IMR-90 (cell line): ENCODE data around the gene VILL. TPM values are rescaled to one million over a fixed set of nuclear protein-coding genes. Genes with fewer than 3 reads are reported as not detected.

Experiments used
- ATAC-seq: fragments of 200-7000 bp; cut with Tn5 transposase; 2 replicates; pipeline ENCODE4 v1.9.1; 2020; ENCODE audit warnings: low read depth, mild to moderate bottlenecking, moderate library complexity
- BruUV-seq: library from RNA; stranded (reverse); fragments of 400-500 nt; replicated peaks from 2 replicates; lab custom pipeline; 2021; lab: Mats Ljungman, UMichigan
- CTCF ChIA-PET: fragments of 300-600 bp; formaldehyde crosslinking; extraction: SDS; loops from one replicate; lab custom pipeline; 2021; ENCODE audit warnings: antibody characterized with exemption; lab: Yijun Ruan, JAX
- POLR2A ChIA-PET: fragments of 300-600 bp; sonication (Branson Sonifier 250); formaldehyde crosslinking; loops from one replicate; lab custom pipeline; 2022; ENCODE audit warnings: antibody characterized with exemption; ENCODE audit not compliant: unreplicated experiment; lab: Charles Lee
- DNase-seq: peaks from one replicate; pipeline ENCODE4 v3.0.0; 2013
- H2AFZ ChIP-seq: replicated peaks from 2 replicates; pipeline ENCODE3; 2013; ENCODE audit warnings: low read length, mild to moderate bottlenecking; ENCODE audit not compliant: poor library complexity
- H2AK5ac ChIP-seq: 2 replicates; pipeline ENCODE4 v1.6.1; 2013; ENCODE audit warnings: low read depth, low read length, inconsistent platforms
- H2AK9ac ChIP-seq: replicated peaks from 2 replicates; pipeline ENCODE3; 2013; ENCODE audit warnings: mild to moderate bottlenecking, low read depth, low read length, moderate library complexity; ENCODE audit not compliant: poor library complexity
- H2BK120ac ChIP-seq: 2 replicates; pipeline ENCODE4 v1.6.1; 2013; ENCODE audit warnings: low read depth, low read length, inconsistent platforms
- H2BK15ac ChIP-seq: 3 replicates; pipeline ENCODE4 v1.6.1; 2013; ENCODE audit warnings: low read depth, low read length, inconsistent platforms
- H2BK20ac ChIP-seq: 2 replicates; pipeline ENCODE4 v1.6.1; 2013; ENCODE audit warnings: low read depth, mild to moderate bottlenecking, inconsistent platforms, low read length, moderate library complexity
- H2BK5ac ChIP-seq: 2 replicates; pipeline ENCODE4 v1.6.1; 2013; ENCODE audit warnings: mild to moderate bottlenecking, low read depth, low read length, inconsistent platforms; ENCODE audit not compliant: poor library complexity, severe bottlenecking
- H3K14ac ChIP-seq: replicated peaks from 2 replicates; pipeline ENCODE4 v1.6.1; 2013; ENCODE audit warnings: low read depth, low read length, inconsistent platforms
- H3K18ac ChIP-seq: 2 replicates; pipeline ENCODE4 v1.6.1; 2013; ENCODE audit warnings: low read depth, low read length, control low read depth
- H3K23ac ChIP-seq: 2 replicates; pipeline ENCODE4 v1.6.1; 2013; ENCODE audit warnings: low read depth, low read length, inconsistent platforms
- H3K27ac ChIP-seq: 2 replicates; pipeline ENCODE4 v1.5.1; 2013; ENCODE audit warnings: mild to moderate bottlenecking, control low read depth, low read length; ENCODE audit not compliant: insufficient read depth
- H3K27me3 ChIP-seq: 2 replicates; pipeline ENCODE4 v1.6.1; 2013; ENCODE audit warnings: low read length; ENCODE audit not compliant: control insufficient read depth, insufficient read depth
- H3K36me3 ChIP-seq: 2 replicates; pipeline ENCODE4 v1.6.1; 2013; ENCODE audit warnings: low read length, mixed read lengths; ENCODE audit not compliant: control insufficient read depth, insufficient read depth
- H3K4ac ChIP-seq: 2 replicates; pipeline ENCODE4 v1.6.1; 2013; ENCODE audit warnings: low read depth, low read length, inconsistent platforms
- H3K4me1 ChIP-seq: 2 replicates; pipeline ENCODE4 v1.6.1; 2013; ENCODE audit warnings: low read length, mixed read lengths; ENCODE audit not compliant: control insufficient read depth, insufficient read depth
- H3K4me2 ChIP-seq: 2 replicates; pipeline ENCODE4 v1.6.1; 2013; ENCODE audit warnings: low read depth, mild to moderate bottlenecking, control low read depth, low read length, moderate library complexity
- H3K4me3 ChIP-seq: 2 replicates; pipeline ENCODE4 v1.5.1; 2013; ENCODE audit warnings: low read depth, mild to moderate bottlenecking, control low read depth, low read length, moderate library complexity; ENCODE audit not compliant: insufficient read depth
- H3K56ac ChIP-seq: 2 replicates; pipeline ENCODE4 v1.6.1; 2013; ENCODE audit warnings: low read length, inconsistent platforms; ENCODE audit not compliant: insufficient read depth; ENCODE audit errors: extremely low read depth
- H3K79me1 ChIP-seq, 2 experiments: 2 replicates each; pipeline ENCODE4 v1.6.1; 2013; ENCODE audit warnings: low read length in 2 of 2, inconsistent platforms in 1 of 2, low read depth in 1 of 2
- H3K9ac ChIP-seq: 2 replicates; pipeline ENCODE4 v1.6.1; 2013; ENCODE audit warnings: low read depth, low read length, control low read depth
- H3K9me1 ChIP-seq: 2 replicates; pipeline ENCODE4 v1.6.1; 2013; ENCODE audit warnings: low read length, inconsistent platforms; ENCODE audit not compliant: insufficient read depth
- H3K9me3 ChIP-seq: 2 replicates; pipeline ENCODE4 v1.6.1; 2013; ENCODE audit warnings: low read length; ENCODE audit not compliant: control insufficient read depth, insufficient read depth
- H4K20me1 ChIP-seq: 2 replicates; pipeline ENCODE4 v1.6.1; 2013; ENCODE audit warnings: low read length, inconsistent platforms; ENCODE audit not compliant: insufficient read depth
- H4K5ac ChIP-seq: 2 replicates; pipeline ENCODE4 v1.6.1; 2013; ENCODE audit warnings: mild to moderate bottlenecking, low read depth, low read length, control low read depth
- H4K8ac ChIP-seq, 2 experiments: 2 replicates each; pipeline ENCODE4 v1.6.1; 2013; ENCODE audit warnings: low read depth in 2 of 2, low read length in 2 of 2, control low read depth in 1 of 2, inconsistent platforms in 1 of 2
- H4K91ac ChIP-seq: 2 replicates; pipeline ENCODE4 v1.6.1; 2013; ENCODE audit warnings: low read depth, low read length, inconsistent platforms; ENCODE audit not compliant: insufficient read depth
- BHLHE40 ChIP-seq: fragments of 150-350 bp; IDR thresholded peaks from 2 replicates; pipeline ENCODE4 v1.6.1; 2016; ENCODE audit warnings: mild to moderate bottlenecking, low read depth, low read length
- CEBPB ChIP-seq: IDR thresholded peaks from 2 replicates; pipeline ENCODE4 v1.6.1; 2012; ENCODE audit warnings: low read depth, low read length, improper control_type of control experiment
- CHD1 ChIP-seq: IDR thresholded peaks from 2 replicates; pipeline ENCODE4 v1.6.1; 2012; ENCODE audit warnings: low read depth, low read length, improper control_type of control experiment
- CTCF ChIP-seq: conservative IDR thresholded peaks from 2 replicates; pipeline ENCODE4 v1.5.1; 2012; ENCODE audit warnings: mild to moderate bottlenecking, low read depth, low read length, improper control_type of control experiment
- ELK1 ChIP-seq: fragments of 150-350 bp; IDR thresholded peaks from 2 replicates; pipeline ENCODE4 v1.6.1; 2016; ENCODE audit warnings: low read depth, mild to moderate bottlenecking, low read length, moderate library complexity, borderline replicate concordance
- FOS ChIP-seq: fragments of 150-350 bp; IDR thresholded peaks from 2 replicates; pipeline ENCODE4 v1.6.1; 2016; ENCODE audit warnings: low read depth, low read length
- MAZ ChIP-seq: IDR thresholded peaks from 2 replicates; pipeline ENCODE4 v1.6.1; 2012; ENCODE audit warnings: low read depth, mild to moderate bottlenecking, low read length, improper control_type of control experiment, moderate library complexity, borderline replicate concordance
- MXI1 ChIP-seq: IDR thresholded peaks from 2 replicates; pipeline ENCODE4 v1.6.1; 2012; ENCODE audit warnings: low read depth, mild to moderate bottlenecking, low read length, moderate library complexity, borderline replicate concordance
- NFE2L2 ChIP-seq: fragments of 150-350 bp; IDR thresholded peaks from 2 replicates; pipeline ENCODE4 v1.6.1; 2016; ENCODE audit warnings: low read depth, mild to moderate bottlenecking, low read length
- POLR2A ChIP-seq: IDR thresholded peaks from 2 replicates; pipeline ENCODE4 v1.6.1; 2012; ENCODE audit warnings: mild to moderate bottlenecking, low read depth, low read length
- RAD21 ChIP-seq: IDR thresholded peaks from 2 replicates; pipeline ENCODE4 v1.6.1; 2012; ENCODE audit warnings: low read length, improper control_type of control experiment
- RCOR1 ChIP-seq: IDR thresholded peaks from 2 replicates; pipeline ENCODE4 v1.6.1; 2012; ENCODE audit warnings: mild to moderate bottlenecking, low read length, improper control_type of control experiment; ENCODE audit not compliant: insufficient replicate concordance
- RFX5 ChIP-seq: IDR thresholded peaks from 2 replicates; pipeline ENCODE4 v1.8.0; 2012; ENCODE audit warnings: low read depth, mild to moderate bottlenecking, low read length, moderate library complexity
- SMC3 ChIP-seq: fragments of 150-350 bp; IDR thresholded peaks from 2 replicates; pipeline ENCODE4 v1.6.1; 2016; ENCODE audit warnings: low read depth, mild to moderate bottlenecking, antibody characterized with exemption, low read length, moderate library complexity
- USF2 ChIP-seq: fragments of 150-350 bp; IDR thresholded peaks from 2 replicates; pipeline ENCODE4 v1.6.1; 2017; ENCODE audit warnings: mild to moderate bottlenecking, antibody characterized with exemption, low read length, low read depth
- WGBS, 2 experiments: methylation state at CpG; one replicate each; pipeline versions ENCODE4 v1.1.5 to v1.1.7; 2013; ENCODE audit warnings: missing lambda C conversion rate in 2 of 2; ENCODE audit not compliant: insufficient read length in 1 of 2; ENCODE audit errors: extremely low coverage in 2 of 2; 5-methylcytosine and 5-hydroxymethylcytosine counted together
- dilution Hi-C: fragments of 300-500 bp; cut with HindIII; formaldehyde crosslinking; loops from one replicate; pipeline ENCODE4 v1.14.3; 2018; ENCODE audit warnings: low sequenced_read_pairs; ENCODE audit not compliant: unreplicated experiment
- in situ Hi-C: fragments of 300-500 bp; cut with MboI; formaldehyde crosslinking; loops from 3 replicates; pipeline ENCODE4 v1.14.3; 2019; ENCODE audit warnings: low sequenced_read_pairs, inconsistent platforms, mixed read lengths
- intact Hi-C: fragments of 100-400 bp; cut with micrococcal nuclease; formaldehyde crosslinking; loops from 2 replicates; pipeline ENCODE4 v1.10.0; 2022
- polyA plus RNA-seq, 3 experiments: library from polyadenylated mRNA; depleted of rRNA; stranded (reverse); fragments of >200 nt; gene quantifications; 2 replicates each; pipeline ENCODE4 v1.2.3, GENCODE V29; 2012; ENCODE audit warnings: low replicate concordance in 1 of 3
- total RNA-seq: library from RNA; depleted of rRNA; stranded (reverse); fragments of >200 nt; gene quantifications from 2 replicates; pipeline ENCODE4 v1.2.3, GENCODE V29; 2012

Gene VILL
- total and polyA plus RNA-seq, 2 of the 4 experiments (the other 2 are of a cell fraction) = 2.3 to 4.7 TPM

DNA sequence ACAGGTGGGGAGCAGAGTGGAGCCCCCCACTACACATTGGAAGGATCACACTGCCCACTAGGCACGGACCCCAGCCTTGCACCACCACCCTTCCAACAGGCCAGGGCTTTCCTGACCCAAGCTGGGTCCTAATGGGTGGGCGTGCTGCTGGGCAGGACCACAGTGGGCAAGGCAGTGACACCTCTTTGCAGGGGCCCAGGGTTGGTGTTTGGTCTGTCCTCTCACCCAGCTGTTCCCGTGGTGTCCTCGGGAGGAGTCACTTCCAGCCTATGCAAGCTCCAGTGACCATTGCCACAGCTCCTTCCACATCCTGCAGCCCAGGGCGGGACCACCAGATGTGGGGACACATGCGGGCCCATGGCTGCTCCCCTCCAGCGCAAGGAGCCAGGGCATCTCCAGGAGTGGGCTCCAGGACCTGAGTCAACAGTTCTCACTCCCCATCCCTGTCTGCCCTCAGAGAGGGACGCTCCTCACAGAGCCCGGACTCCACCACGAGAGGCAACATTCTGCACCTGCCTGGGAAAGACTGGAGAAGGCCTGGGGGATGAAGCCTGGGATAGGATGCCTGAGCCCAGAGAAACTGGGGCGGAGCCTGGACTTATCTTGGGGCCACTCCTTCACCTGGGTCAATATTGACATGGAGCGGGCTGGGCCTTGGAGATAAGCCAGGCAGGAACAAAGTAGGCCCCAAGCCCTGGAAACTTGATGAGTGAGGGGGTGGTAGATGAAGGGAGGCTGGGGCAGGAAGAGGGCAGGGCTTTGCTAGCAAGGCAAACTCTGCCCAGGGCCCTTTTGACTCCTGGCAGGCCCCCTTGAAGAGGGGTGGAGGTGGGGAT is 3.9 kb upstream of the VILL start:
- in situ Hi-C loops = no loop called here
- BruUV-seq = no TSS peak
- CTCF ChIA-PET = interaction anchor here (1.1 to 1.7 kb wide), 2 partner anchors 12 to 17 kb away, joined by 3 to 6 read pairs; no protein-coding TSS in a partner anchor
- Histone ChIP-seq H3K23ac (no peak overlapping the region), H3K79me1 (no peaks in the 10 kb centered on the region), H3K9me3 (no peaks in the 10 kb centered on the region), H2BK15ac (no peak overlapping the region), H4K5ac (no peak overlapping the region), H3K36me3 (peaks cover 10% of the 10 kb centered on the region), H3K27ac (no peak overlapping the region), H4K91ac (no peak overlapping the region), H3K4ac (no peak overlapping the region), H3K27me3 (no peaks in the 10 kb centered on the region; the same call in 1 of the 2 replicates), H3K18ac (no peak overlapping the region), H3K4me3 (no peak overlapping the region), H3K56ac (no peak overlapping the region), H4K20me1 (no peaks in the 10 kb centered on the region), H3K9me1 (peaks cover 7% of the 10 kb centered on the region; the same call in 1 of the 2 replicates), H2AFZ (no peak overlapping the region), H3K9ac (no peak overlapping the region), H2BK5ac (no peak overlapping the region), H2BK20ac (no peak overlapping the region), H2BK120ac (no peak overlapping the region), H2AK5ac (no peak overlapping the region), H3K14ac (no peak overlapping the region), H3K4me2 (no peak overlapping the region), H2AK9ac (no peak overlapping the region), H3K4me1 (no peaks in the 10 kb centered on the region), H4K8ac (no peak overlapping the region)
- intact Hi-C loops = no loop called here
- DNase-seq (no peak), ATAC-seq (no peak)
- POLR2A ChIA-PET = no interaction called here
- no CpG with 5 or more reads among the region's 12 CpGs for WGBS, 2 experiments
- dilution Hi-C loops = no loop called here
- TF ChIP-seq FOS (no peak), ELK1 (no peak), MXI1 (no peak), SMC3 (no peak), BHLHE40 (no peak), NFE2L2 (no peak), CHD1 (no peak), CEBPB (no peak), USF2 (no peak), RCOR1 (no peak), POLR2A (no peak), RFX5 (no peak), CTCF (no peak), MAZ (no peak), RAD21 (no peak)
